Dendritic cell treated with granulocyte-macrophage colony-stimulating factor and Interleukin-4, amounts not matched to agents 40 ng/mL and 50 ng/mL, for 4 days (primary cell): Measurements from ENCODE around the gene OLFML1.

Experiments
- H3K27ac Mint-ChIP-seq: one replicate; pipeline ENCODE4 v1.8.0; 2022; ENCODE audit warnings: mild to moderate bottlenecking, mixed read lengths
- H3K27me3 Mint-ChIP-seq: one replicate; pipeline ENCODE4 v1.8.0; 2022; ENCODE audit warnings: mild to moderate bottlenecking, mixed read lengths
- H3K36me3 Mint-ChIP-seq: one replicate; pipeline ENCODE4 v1.8.0; 2022; ENCODE audit warnings: low read depth, mixed read lengths
- H3K4me1 Mint-ChIP-seq: one replicate; pipeline ENCODE4 v1.8.0; 2022; ENCODE audit warnings: low read depth, mixed read lengths
- H3K4me3 Mint-ChIP-seq: one replicate; pipeline ENCODE4 v1.8.0; 2022; ENCODE audit warnings: mild to moderate bottlenecking, moderate library complexity, mixed read lengths
- H3K9me3 Mint-ChIP-seq: one replicate; pipeline ENCODE4 v1.8.0; 2022; ENCODE audit warnings: mixed read lengths
- intact Hi-C: fragments of 100-400 bp; cut with micrococcal nuclease; formaldehyde crosslinking; loops from one replicate; pipeline ENCODE4 v1.15.0; 2022

OLFML1 gene

GRCh38 chr11:7489376-7489775 lies 4.1 kb downstream of the OLFML1 start:
- intact Hi-C loops = no loop called here
- H3K9me3 Mint-ChIP-seq = no peaks in the 10 kb centered on the region
- no peaks in the 10 kb centered on the region for H3K27me3 Mint-ChIP-seq
- H3K27ac Mint-ChIP-seq = no peak overlapping the region
- H3K36me3 Mint-ChIP-seq = no peaks in the 10 kb centered on the region
- H3K4me3 Mint-ChIP-seq = no peak overlapping the region
- peaks cover 17% of the 10 kb centered on the region for H3K4me1 Mint-ChIP-seq

DNA sequence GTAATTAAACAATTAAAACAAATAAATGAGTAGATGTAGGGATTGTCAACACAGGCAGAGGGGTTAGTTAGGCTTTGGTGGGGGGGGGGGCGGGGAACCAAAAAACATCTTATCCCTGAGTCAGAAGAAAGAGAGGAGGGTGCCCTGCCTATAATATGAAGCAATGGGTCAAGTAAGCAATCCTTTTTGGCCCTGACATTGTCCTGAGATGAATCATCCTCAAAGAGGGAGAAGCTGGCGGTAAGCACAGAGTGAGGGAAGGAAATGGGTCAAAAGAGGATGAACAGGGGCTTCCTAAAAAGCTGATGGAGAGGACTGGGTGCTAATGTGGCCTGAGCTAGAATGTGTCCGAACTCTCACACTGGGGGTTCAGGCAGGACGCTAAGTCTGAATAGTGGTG lies 4.7 kb downstream of the OLFML1 start:
- H3K27ac Mint-ChIP-seq = no peak overlapping the region
- peaks cover 17% of the 10 kb centered on the region for H3K4me1 Mint-ChIP-seq
- no peak overlapping the region for H3K4me3 Mint-ChIP-seq
- no peaks in the 10 kb centered on the region for H3K36me3 Mint-ChIP-seq
- intact Hi-C loops = no loop called here
- H3K27me3 Mint-ChIP-seq = no peaks in the 10 kb centered on the region
- no peaks in the 10 kb centered on the region for H3K9me3 Mint-ChIP-seq

GRCh38 chr11:7490535-7490934 lies 5.2 kb downstream of the OLFML1 start:
- Mint-ChIP-seq H3K36me3 (no peaks in the 10 kb centered on the region), H3K27me3 (no peaks in the 10 kb centered on the region), H3K27ac (no peak overlapping the region), H3K4me3 (no peak overlapping the region), H3K4me1 (peaks cover 18% of the 10 kb centered on the region), H3K9me3 (no peaks in the 10 kb centered on the region)
- intact Hi-C loops = no loop called here

- H3K4me3 Mint-ChIP-seq = no peak overlapping the region
- H3K9me3 Mint-ChIP-seq = no peaks in the 10 kb centered on the region
- peaks cover 30% of the 10 kb centered on the region for H3K4me1 Mint-ChIP-seq
- H3K27me3 Mint-ChIP-seq = no peaks in the 10 kb centered on the region
- no peak overlapping the region for H3K27ac Mint-ChIP-seq
- no peaks in the 10 kb centered on the region for H3K36me3 Mint-ChIP-seq
- intact Hi-C loops = no loop called here
Measured at GRCh38 chr11:7492253-7492652, 6.9 kb downstream of the OLFML1 start.

- Mint-ChIP-seq H3K27ac (no peak overlapping the region), H3K9me3 (no peaks in the 10 kb centered on the region), H3K27me3 (no peaks in the 10 kb centered on the region), H3K36me3 (no peaks in the 10 kb centered on the region), H3K4me1 (peaks cover 39% of the 10 kb centered on the region), H3K4me3 (no peak overlapping the region)
- intact Hi-C loops = no loop called here
Measured at GRCh38 chr11:7493670-7494069, 8.4 kb downstream of the OLFML1 start.

DNA sequence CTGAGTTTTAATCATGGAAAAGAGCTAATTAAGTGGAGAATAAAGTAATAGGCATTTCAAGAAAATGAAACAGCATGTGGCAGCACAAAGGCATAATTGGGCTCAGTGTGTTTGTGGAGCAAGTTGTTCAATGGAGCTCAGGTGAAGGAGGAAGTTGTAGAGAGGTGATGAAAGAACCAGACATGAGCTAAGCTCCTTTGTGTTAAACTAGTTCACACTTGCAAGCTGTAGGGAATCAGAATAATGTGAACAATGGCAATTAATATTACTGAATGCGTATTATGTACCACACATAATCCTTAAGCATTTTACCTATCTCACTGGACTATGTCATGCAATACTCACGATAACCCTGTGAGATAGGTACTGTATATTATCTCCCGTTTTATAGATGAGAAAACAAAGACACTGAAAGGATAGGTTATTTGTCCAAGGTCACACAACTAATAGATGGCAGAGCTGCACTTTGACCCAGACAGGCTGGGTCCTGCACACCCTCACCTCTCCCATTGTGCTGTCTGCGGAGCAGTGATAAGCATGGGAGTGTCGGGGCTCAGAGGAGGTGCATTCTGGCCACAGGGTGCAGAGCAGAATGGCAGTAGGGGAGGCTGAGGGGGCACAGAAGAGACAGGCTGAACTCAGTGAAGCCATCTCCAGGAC lies 8.9 kb downstream of the OLFML1 start:
- Mint-ChIP-seq H3K4me1 (peaks cover 39% of the 10 kb centered on the region), H3K27ac (no peak overlapping the region), H3K9me3 (no peaks in the 10 kb centered on the region), H3K4me3 (no peak overlapping the region), H3K27me3 (no peaks in the 10 kb centered on the region), H3K36me3 (no peaks in the 10 kb centered on the region)
- intact Hi-C loops = no loop called here

GRCh38 chr11:7495882-7496551 lies 10.7 kb downstream of the OLFML1 start:
- H3K36me3 Mint-ChIP-seq = no peaks in the 10 kb centered on the region
- intact Hi-C loops = no loop called here

DNA sequence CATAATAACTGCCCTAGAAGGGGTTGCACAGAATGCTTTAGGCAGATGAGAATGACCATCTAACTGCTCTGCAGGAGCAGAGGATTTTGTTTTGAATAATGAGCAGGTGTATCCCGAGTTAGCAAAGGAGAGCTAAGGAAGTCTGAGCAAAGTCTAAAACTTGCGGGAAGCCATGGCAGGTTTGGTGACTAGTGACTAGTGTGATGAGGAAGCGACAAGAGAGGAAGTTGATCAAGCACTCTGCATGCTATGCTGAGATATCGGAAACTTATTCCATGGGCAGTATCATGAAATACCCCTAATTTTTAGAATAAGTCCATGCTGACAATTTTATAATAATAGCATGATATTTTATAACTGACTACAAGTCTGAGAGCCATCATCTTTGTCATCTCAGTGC lies 12.9 kb downstream of the OLFML1 start:
- Mint-ChIP-seq H3K9me3 (no peaks in the 10 kb centered on the region), H3K27ac (peak overlapping the region; percentile 43)

More at GRCh38 chr11:7495882-7496551, 10.7 kb downstream of the OLFML1 start:
- no peaks in the 10 kb centered on the region for H3K27me3 Mint-ChIP-seq
- H3K9me3 Mint-ChIP-seq = no peaks in the 10 kb centered on the region
- no peak overlapping the region for H3K4me3 Mint-ChIP-seq
- peak overlapping the region; percentile 65 for H3K27ac Mint-ChIP-seq
- H3K4me1 Mint-ChIP-seq = peaks cover 25% of the 10 kb centered on the region

GRCh38 chr11:7499081-7499480 lies 13.8 kb downstream of the OLFML1 start:
- Mint-ChIP-seq H3K4me1 (peaks cover 25% of the 10 kb centered on the region), H3K27me3 (no peaks in the 10 kb centered on the region), H3K9me3 (no peaks in the 10 kb centered on the region), H3K36me3 (no peaks in the 10 kb centered on the region), H3K27ac (peak overlapping the region; percentile 43), H3K4me3 (no peak overlapping the region)
- intact Hi-C loops = no loop called here

More for the DNA sequence above, 12.9 kb downstream of the OLFML1 start:
- intact Hi-C loops = no loop called here
- Mint-ChIP-seq H3K36me3 (no peaks in the 10 kb centered on the region), H3K27me3 (no peaks in the 10 kb centered on the region), H3K4me1 (peaks cover 25% of the 10 kb centered on the region), H3K4me3 (no peak overlapping the region)

DNA sequence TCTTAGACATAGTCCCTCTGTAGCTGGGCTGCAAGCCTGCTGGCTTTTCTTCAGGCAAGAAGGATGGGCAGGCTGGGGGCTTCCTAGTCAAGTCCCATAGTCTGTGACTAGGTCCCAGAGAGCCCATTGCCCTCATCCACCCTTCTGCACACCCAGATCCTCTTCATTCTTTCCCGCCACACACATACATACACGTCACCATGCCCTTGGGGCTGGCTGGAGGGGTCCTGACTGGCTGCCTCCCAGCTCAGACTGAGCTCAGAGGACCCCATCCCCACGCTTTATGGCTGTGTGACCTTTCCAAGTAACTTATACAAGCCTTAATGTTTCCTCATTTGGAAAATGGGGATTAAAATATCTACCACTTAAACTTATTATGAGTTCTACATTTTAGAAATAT lies 14.9 kb downstream of the OLFML1 start:
- intact Hi-C loops = no loop called here
- no peaks in the 10 kb centered on the region for H3K9me3 Mint-ChIP-seq
- no peak overlapping the region for H3K27ac Mint-ChIP-seq
- no peak overlapping the region for H3K4me3 Mint-ChIP-seq
- H3K4me1 Mint-ChIP-seq = peaks cover 25% of the 10 kb centered on the region
- H3K36me3 Mint-ChIP-seq = no peaks in the 10 kb centered on the region
- no peaks in the 10 kb centered on the region for H3K27me3 Mint-ChIP-seq

DNA sequence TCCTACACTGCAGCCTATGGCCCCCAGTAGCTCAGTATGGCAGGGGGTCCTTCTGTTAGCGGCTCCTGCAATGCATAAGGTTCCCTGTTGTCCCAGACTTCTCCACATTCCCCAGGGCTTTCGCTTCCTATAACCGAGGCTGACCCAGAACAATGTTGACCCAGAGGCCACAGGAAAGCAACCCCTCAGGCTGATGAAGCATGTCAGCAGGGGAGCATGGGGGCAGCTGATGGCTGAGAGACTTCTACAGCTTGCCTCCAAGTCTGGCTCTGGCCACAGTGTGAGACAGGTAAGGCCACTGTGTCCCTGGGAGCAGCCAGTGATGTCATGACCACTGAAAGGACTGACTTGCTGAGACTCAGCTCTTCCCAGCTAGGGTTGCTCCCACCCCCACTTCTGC lies 15.9 kb downstream of the OLFML1 start:
- intact Hi-C loops = no loop called here
- H3K27me3 Mint-ChIP-seq = no peaks in the 10 kb centered on the region
- H3K4me1 Mint-ChIP-seq = peaks cover 23% of the 10 kb centered on the region
- no peaks in the 10 kb centered on the region for H3K36me3 Mint-ChIP-seq
- no peak overlapping the region for H3K4me3 Mint-ChIP-seq
- no peak overlapping the region for H3K27ac Mint-ChIP-seq
- no peaks in the 10 kb centered on the region for H3K9me3 Mint-ChIP-seq

DNA sequence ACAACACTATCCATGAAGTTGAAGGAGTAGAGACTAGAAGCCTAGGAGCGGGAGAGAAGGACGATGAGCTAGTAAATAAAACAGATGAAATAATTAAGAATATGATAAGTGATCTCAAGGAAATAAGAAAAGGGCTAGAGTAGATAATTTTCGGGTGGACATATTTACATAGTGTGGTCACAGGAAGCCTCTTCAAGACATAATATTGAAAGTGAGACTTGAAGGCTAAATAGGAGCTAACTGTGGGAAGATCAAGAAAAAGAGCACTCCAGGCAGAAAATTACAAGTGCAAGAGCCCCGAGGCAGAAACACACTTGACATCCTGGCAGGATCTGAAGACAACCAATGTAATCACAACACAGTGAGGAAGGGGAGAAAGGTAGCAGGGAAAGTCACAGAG lies 16.6 kb downstream of the OLFML1 start:
- intact Hi-C loops = no loop called here
- Mint-ChIP-seq H3K27me3 (no peaks in the 10 kb centered on the region), H3K4me1 (peaks cover 25% of the 10 kb centered on the region), H3K4me3 (no peak overlapping the region), H3K27ac (no peak overlapping the region), H3K36me3 (no peaks in the 10 kb centered on the region), H3K9me3 (no peaks in the 10 kb centered on the region)

GRCh38 chr11:7506243-7506642 lies 20.9 kb downstream of the OLFML1 start:
- H3K9me3 Mint-ChIP-seq = no peaks in the 10 kb centered on the region
- intact Hi-C loops = no loop called here
- no peak overlapping the region for H3K4me3 Mint-ChIP-seq
- H3K27ac Mint-ChIP-seq = peak overlapping the region; percentile 21
- H3K4me1 Mint-ChIP-seq = peaks cover 18% of the 10 kb centered on the region
- H3K36me3 Mint-ChIP-seq = no peaks in the 10 kb centered on the region
- H3K27me3 Mint-ChIP-seq = no peaks in the 10 kb centered on the region

DNA sequence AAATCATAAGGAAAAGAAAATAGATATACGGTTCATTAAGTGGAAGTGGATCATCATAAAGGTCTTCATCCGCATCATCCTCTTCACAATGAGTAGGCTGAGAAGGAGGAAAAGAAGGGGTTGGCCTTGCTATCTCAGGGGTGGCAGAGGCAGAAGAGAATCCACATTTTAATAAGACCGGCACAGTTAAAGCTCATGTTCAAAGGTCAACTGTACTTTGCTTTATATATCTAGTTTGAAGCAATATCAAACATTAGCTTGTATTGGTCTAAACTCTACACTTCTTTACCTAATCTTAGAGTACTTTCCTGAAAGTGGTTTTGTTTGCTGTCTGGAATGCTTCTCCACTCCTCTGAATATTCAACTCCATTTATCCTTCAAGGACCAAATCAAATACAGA lies 22.8 kb downstream of the OLFML1 start:
- no peak overlapping the region for H3K27ac Mint-ChIP-seq
- H3K9me3 Mint-ChIP-seq = no peaks in the 10 kb centered on the region
- peaks cover 36% of the 10 kb centered on the region for H3K4me1 Mint-ChIP-seq
- H3K4me3 Mint-ChIP-seq = no peak overlapping the region
- peaks cover under 1% of the 10 kb centered on the region for H3K36me3 Mint-ChIP-seq
- intact Hi-C loops = loop anchor here (2.0 kb wide), 1 partner anchor 67 kb away; no protein-coding TSS in a partner anchor
- H3K27me3 Mint-ChIP-seq = no peaks in the 10 kb centered on the region

DNA sequence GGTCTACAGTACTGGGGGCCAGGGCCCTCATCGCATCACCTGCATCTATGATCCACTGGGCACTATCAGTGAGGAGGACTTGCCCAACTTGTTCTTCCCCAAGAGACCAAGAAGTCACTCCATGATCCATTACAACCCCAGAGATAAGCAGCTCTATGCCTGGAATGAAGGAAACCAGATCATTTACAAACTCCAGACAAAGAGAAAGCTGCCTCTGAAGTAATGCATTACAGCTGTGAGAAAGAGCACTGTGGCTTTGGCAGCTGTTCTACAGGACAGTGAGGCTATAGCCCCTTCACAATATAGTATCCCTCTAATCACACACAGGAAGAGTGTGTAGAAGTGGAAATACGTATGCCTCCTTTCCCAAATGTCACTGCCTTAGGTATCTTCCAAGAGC lies 24.7 kb downstream of the OLFML1 start:
- H3K27me3 Mint-ChIP-seq = no peaks in the 10 kb centered on the region
- peaks cover 37% of the 10 kb centered on the region for H3K4me1 Mint-ChIP-seq
- no peak overlapping the region for H3K27ac Mint-ChIP-seq
- H3K36me3 Mint-ChIP-seq = peaks cover 13% of the 10 kb centered on the region
- H3K9me3 Mint-ChIP-seq = no peaks in the 10 kb centered on the region
- intact Hi-C loops = loop anchor here (2.0 to 5.0 kb wide), 2 partner anchors 42 to 69 kb away; no protein-coding TSS in a partner anchor
- no peak overlapping the region for H3K4me3 Mint-ChIP-seq
